Breast epithelium (tissue), 3 donors: ENCODE results near the gene CCDC57.

Experiments
- CTCF ChIP-seq, 3 donors: fragments of 450-650 bp; IDR thresholded peaks; one replicate each; pipeline ENCODE4 v1.5.1; 2016 to 2017; ENCODE audit warnings: antibody characterized with exemption in 3 of 3, mild to moderate bottlenecking in 3 of 3, moderate library complexity in 3 of 3
- POLR2A ChIP-seq: fragments of 450-650 bp; IDR thresholded peaks from one replicate; pipeline ENCODE4 v1.6.1; 2016; ENCODE audit warnings: antibody characterized with exemption, mild to moderate bottlenecking, moderate library complexity
- POLR2AphosphoS5 ChIP-seq, 3 donors: sonication (generic); formaldehyde crosslinking; IDR thresholded peaks; one replicate each; pipeline ENCODE4 v1.6.1; 2017; ENCODE audit warnings: antibody characterized with exemption in 3 of 3

- TF ChIP-seq CTCF (IDR thresholded peaks at IDR 0.05) (no peak), POLR2AphosphoS5 (IDR thresholded peaks at IDR 0.05) (no peak), POLR2A (no peak)
These were observed 84.4 kb downstream of the CCDC57 start for GRCh38 chr17:82128287-82128686.
